A549 (cell line): Measurements from ENCODE around the gene TCF7L2. TPM values are rescaled to one million over a fixed set of nuclear protein-coding genes. Genes with fewer than 3 reads are reported as not detected.

Experiments used
- ATAC-seq, 2 experiments: fragments of 200-7000 bp in 1 of 2; fragments of >200 bp in 1 of 2; cut with Nextera tagmentation in 1 of 2; cut with Tn5 transposase in 1 of 2; 3 replicates each; pipeline versions ENCODE4 v1.8.0 to v1.9.1; 2018 to 2020; ENCODE audit warnings: mild to moderate bottlenecking in 1 of 2, moderate library complexity in 1 of 2
- CTCF ChIA-PET: fragments of 300-600 bp; sonication (Branson Sonifier 250); formaldehyde crosslinking; extraction: SDS; loops from one replicate; lab custom pipeline; 2021; ENCODE audit warnings: antibody characterized with exemption, inconsistent platforms; lab: Yijun Ruan, JAX
- POLR2A ChIA-PET: fragments of 350-600 bp; formaldehyde crosslinking; extraction: SDS; loops from one replicate; lab custom pipeline; 2021; ENCODE audit warnings: antibody characterized with exemption, inconsistent platforms; lab: Yijun Ruan, JAX
- DNase-seq, 2 experiments: peaks; one replicate each; pipeline versions ENCODE4 v3.0.0 to v3.0.0-alpha.2; 2011 to 2016; ENCODE audit warnings: low read depth in 1 of 2, low spot score in 1 of 2
- FAIRE-seq: peaks from 2 replicates; lab custom pipeline; 2011; peaks lifted over from hg19 to GRCh38; lab: Jason Lieb, UNC
- H3K27ac ChIP-seq, 2 experiments: fragments of >200 bp; sonication (Bioruptor Twin); formaldehyde crosslinking; 3 replicates each; pipeline ENCODE4 v1.5.1; 2016 to 2017
- H3K4me1 ChIP-seq: fragments of >200 bp; sonication (Bioruptor Twin); formaldehyde crosslinking; 3 replicates; pipeline ENCODE4 v1.6.1; 2016
- H3K4me2 ChIP-seq: fragments of >200 bp; sonication (Bioruptor Twin); formaldehyde crosslinking; 3 replicates; pipeline ENCODE4 v1.6.1; 2016
- H3K4me3 ChIP-seq: fragments of >200 bp; sonication (Bioruptor Twin); formaldehyde crosslinking; 3 replicates; pipeline ENCODE4 v1.5.1; 2016
- H3K9me3 ChIP-seq: fragments of >200 bp; sonication (Bioruptor Twin); formaldehyde crosslinking; 3 replicates; pipeline ENCODE4 v1.6.1; 2016
- ATOH8 ChIP-seq: fragments of 250-450 bp; sonication (Bioruptor Pico); IDR thresholded peaks from 2 replicates; pipeline ENCODE4 v1.5.0; 2020; ENCODE audit warnings: low read depth, mild to moderate bottlenecking, moderate library complexity
- CBX2 ChIP-seq: fragments of 200-600 bp; sonication (generic); IDR thresholded peaks from 2 replicates; pipeline ENCODE4 v1.6.1; 2016; ENCODE audit warnings: low read depth, mild to moderate bottlenecking, borderline replicate concordance
- CBX8 ChIP-seq: fragments of 200-600 bp; sonication (generic); IDR thresholded peaks from 2 replicates; pipeline ENCODE4 v1.6.1; 2016
- CEBPB ChIP-seq, 2 experiments: fragments of >200 bp in 1 of 2; sonication (Bioruptor Twin) in 1 of 2; formaldehyde crosslinking in 1 of 2; IDR thresholded peaks; 2 replicates each; pipeline ENCODE4 v1.6.1; 2012 to 2016
- CHD4 ChIP-seq: fragments of 200-600 bp; sonication (generic); IDR thresholded peaks from 2 replicates; pipeline ENCODE4 v1.6.1; 2016; ENCODE audit warnings: antibody characterized with exemption, mild to moderate bottlenecking, borderline replicate concordance
- CTCF ChIP-seq: fragments of >200 bp; sonication (Bioruptor Twin); formaldehyde crosslinking; IDR thresholded peaks from 3 replicates; pipeline ENCODE4 v1.5.1; 2016
- EHMT2 ChIP-seq: fragments of 200-600 bp; sonication (generic); IDR thresholded peaks from 2 replicates; pipeline ENCODE4 v1.6.1; 2016; ENCODE audit warnings: antibody characterized with exemption, low read depth, mild to moderate bottlenecking, moderate library complexity
- ESRRA ChIP-seq: fragments of 150-350 bp; IDR thresholded peaks from 2 replicates; pipeline ENCODE4 v1.6.1; 2014; ENCODE audit warnings: mild to moderate bottlenecking, low read length, borderline replicate concordance
- FOXS1 ChIP-seq: fragments of 250-450 bp; sonication (Bioruptor Pico); IDR thresholded peaks from 2 replicates; pipeline ENCODE4 v1.5.0; 2020; ENCODE audit warnings: mild to moderate bottlenecking, moderate library complexity
- GATA3 ChIP-seq: IDR thresholded peaks from 2 replicates; pipeline ENCODE4 v1.6.1; 2012; ENCODE audit warnings: borderline replicate concordance
- HES2 ChIP-seq: fragments of >200 bp; sonication (Bioruptor Twin); formaldehyde crosslinking; IDR thresholded peaks from 2 replicates; pipeline ENCODE4 v1.6.1; 2016
- HEYL ChIP-seq: fragments of 250-450 bp; sonication (Bioruptor Pico); IDR thresholded peaks from 2 replicates; pipeline ENCODE4 v1.8.0; 2021; ENCODE audit warnings: mild to moderate bottlenecking, moderate library complexity
- HOXA7 ChIP-seq: fragments of 250-450 bp; sonication (Bioruptor Pico); IDR thresholded peaks from 2 replicates; pipeline ENCODE4 v1.5.0; 2020; ENCODE audit warnings: mild to moderate bottlenecking, moderate library complexity
- HOXB5 ChIP-seq: fragments of 250-450 bp; sonication (Bioruptor Pico); IDR thresholded peaks from 2 replicates; pipeline ENCODE4 v1.5.0; 2020; ENCODE audit warnings: mild to moderate bottlenecking, moderate library complexity
- JUN ChIP-seq, 2 experiments: fragments of >200 bp; sonication (Bioruptor Twin); formaldehyde crosslinking; IDR thresholded peaks; 2 replicates in 1 of 2; 3 replicates in 1 of 2; pipeline ENCODE4 v1.6.1; 2016 to 2017
- KDM1A ChIP-seq: fragments of 200-600 bp; sonication (generic); IDR thresholded peaks from 2 replicates; pipeline ENCODE4 v1.6.1; 2016; ENCODE audit warnings: low read depth, mild to moderate bottlenecking
- KDM5A ChIP-seq: fragments of 200-600 bp; sonication (generic); IDR thresholded peaks from 2 replicates; pipeline ENCODE4 v1.6.1; 2016; ENCODE audit warnings: antibody characterized with exemption, mild to moderate bottlenecking
- MAFK ChIP-seq: fragments of 450-650 bp; IDR thresholded peaks from 2 replicates; pipeline ENCODE4 v1.6.1; 2014; ENCODE audit not compliant: partially characterized antibody
- NPAS2 ChIP-seq: fragments of 250-450 bp; sonication (Bioruptor Pico); IDR thresholded peaks from 2 replicates; pipeline ENCODE4 v1.8.0; 2022; ENCODE audit warnings: mild to moderate bottlenecking, moderate library complexity, borderline replicate concordance
- PBX3 ChIP-seq: IDR thresholded peaks from 2 replicates; pipeline ENCODE4 v1.6.1; 2012
- RAD21 ChIP-seq, 2 experiments: fragments of >200 bp in 1 of 2; sonication (Bioruptor Twin) in 1 of 2; formaldehyde crosslinking in 1 of 2; IDR thresholded peaks in 1 of 2; conservative IDR thresholded peaks in 1 of 2; 2 replicates in 1 of 2; 3 replicates in 1 of 2; pipeline ENCODE4 v1.6.1; 2012 to 2018; ENCODE audit warnings: inconsistent platforms in 1 of 2
- RARB ChIP-seq: fragments of 250-450 bp; sonication (Bioruptor Pico); IDR thresholded peaks from 2 replicates; pipeline ENCODE4 v1.8.0; 2021; ENCODE audit warnings: mild to moderate bottlenecking, moderate library complexity
- RCOR1 ChIP-seq: fragments of 150-350 bp; IDR thresholded peaks from 2 replicates; pipeline ENCODE4 v1.6.1; 2014; ENCODE audit warnings: antibody characterized with exemption, low read length, low read depth
- REST ChIP-seq: fragments of 200-600 bp; sonication (generic); IDR thresholded peaks from 2 replicates; pipeline ENCODE4 v1.6.1; 2016; ENCODE audit warnings: antibody characterized with exemption, mild to moderate bottlenecking, moderate library complexity
- RFX5 ChIP-seq: fragments of 450-650 bp; IDR thresholded peaks from 2 replicates; pipeline ENCODE4 v1.7.1; 2014; ENCODE audit warnings: antibody characterized with exemption, mild to moderate bottlenecking, moderate library complexity
- SREBF2 ChIP-seq: fragments of 450-650 bp; IDR thresholded peaks from 2 replicates; pipeline ENCODE4 v1.6.1; 2014; ENCODE audit warnings: mild to moderate bottlenecking, moderate library complexity
- TFCP2L1 ChIP-seq: fragments of 250-450 bp; sonication (Bioruptor Pico); IDR thresholded peaks from 2 replicates; pipeline ENCODE4 v1.5.0; 2021; ENCODE audit warnings: mild to moderate bottlenecking
- WGBS: methylation state at CpG from one replicate; pipeline ENCODE4 v1.1.6; 2017; ENCODE audit errors: missing lambda C conversion rate; 5-methylcytosine and 5-hydroxymethylcytosine counted together
- polyA plus RNA-seq, 4 experiments: library from polyadenylated mRNA; depleted of rRNA in 3 of 4; stranded (reverse); fragments of >200 nt; fragmentation: RNase III in 1 of 4; extraction: RNeasy Plus Mini Kit Qiagen cat#74134 plus additional on column Dnase treatment in 1 of 4; gene quantifications; 2 replicates in 3 of 4; 3 replicates in 1 of 4; pipeline ENCODE4 v1.2.3, GENCODE V29; 2011 to 2017

The TCF7L2 gene
- polyA plus RNA-seq, 2 of the 4 experiments (the other 2 are of a cell fraction), result 11.3 to 14.5 TPM

- no peak for TF ChIP-seq RCOR1
- TF ChIP-seq HOXA7, result no peak
- no peak for TF ChIP-seq ATOH8
- TF ChIP-seq, all 56 proteins: peak for 0
These were observed 97.5 kb downstream of the TCF7L2 start (continued) for GRCh38 chr10:113047605-113047962.

GRCh38 chr10:113047963-113048781 lies 98.1 kb downstream of the TCF7L2 start:
- Histone ChIP-seq H3K4me3 (no peak overlapping the region), H3K4me1 (peaks cover 46% of the 10 kb centered on the region), H3K9me3 (no peaks in the 10 kb centered on the region), H3K27ac (no peak overlapping the region), H3K4me2 (no peak overlapping the region)
- CTCF ChIA-PET, result interaction anchor here (0.8 to 1.1 kb wide), 2 partner anchors 12 to 18 kb away, joined by 3 read pairs; no protein-coding TSS in a partner anchor
- 87% methylated on average over 13 of the region's 13 CpGs for WGBS
- ATAC-seq (no peak), FAIRE-seq (no peak), DNase-seq (no peak)
- TF ChIP-seq SREBF2, result no peak
- TF ChIP-seq HOXA7, result no peak
- no peak for TF ChIP-seq KDM5A
- TF ChIP-seq PBX3, result no peak
- no peak for TF ChIP-seq HOXB5
- no peak for TF ChIP-seq RARB (CRISPR knock-in tag)
- TF ChIP-seq GATA3, result no peak
- TF ChIP-seq RAD21 (conservative IDR thresholded peaks at IDR 0.05 in 1 of 2, IDR thresholded peaks at IDR 0.05 in 1 of 2), result no peak
- no peak for TF ChIP-seq MAFK
- no peak for TF ChIP-seq KDM1A
- TF ChIP-seq FOXS1 (CRISPR knock-in tag), result no peak
- no peak for TF ChIP-seq HEYL (CRISPR knock-in tag)
- TF ChIP-seq RFX5, result no peak
- TF ChIP-seq JUN (IDR thresholded peaks at IDR 0.05), result no peak
- TF ChIP-seq CTCF, result no peak
- no peak for TF ChIP-seq TFCP2L1
- TF ChIP-seq EHMT2, result no peak
- TF ChIP-seq RCOR1, result no peak
- no peak for TF ChIP-seq CHD4
- TF ChIP-seq ESRRA, result no peak
- POLR2A ChIA-PET, result no interaction called here

- POLR2A ChIA-PET, result interaction anchor here (0.6 kb wide), 1 partner anchor 22 kb away, joined by 3 read pairs; no protein-coding TSS in a partner anchor
These were observed 99.8 kb downstream of the TCF7L2 start for GRCh38 chr10:113049881-113050280.

More at GRCh38 chr10:113049881-113050280, 99.8 kb downstream of the TCF7L2 start:
- Histone ChIP-seq H3K4me1 (peaks cover 52% of the 10 kb centered on the region), H3K4me3 (no peak overlapping the region), H3K27ac (no peak overlapping the region)
- no peak for FAIRE-seq
- TF ChIP-seq HES2 (no peak), CBX8 (no peak), NPAS2 (CRISPR knock-in tag) (no peak), SREBF2 (no peak), CTCF (no peak), REST (no peak), CEBPB (IDR thresholded peaks at IDR 0.05) (no peak), CBX2 (no peak)
- TF ChIP-seq, all 56 proteins: peak for 0
- Histone ChIP-seq H3K4me2 (no peak overlapping the region), H3K9me3 (no peaks in the 10 kb centered on the region)
- no peak for ATAC-seq
- no peak for DNase-seq
- 88% methylated on average over 5 of the region's 5 CpGs for WGBS
- CTCF ChIA-PET, result interaction anchor here (0.6 to 1.0 kb wide), 2 partner anchors 27 to 76 kb away, joined by 3 to 4 read pairs; no protein-coding TSS in a partner anchor
